GM12891 (cell line): ENCODE results near the gene SEMA3G.

ENCODE experiments used
- PAX5 ChIP-seq: IDR thresholded peaks from 2 replicates; pipeline ENCODE4 v1.6.1; 2011; ENCODE audit warnings: low read length, moderate library complexity, mild to moderate bottlenecking; ENCODE audit not compliant: insufficient read depth, severe bottlenecking
- POLR2A ChIP-seq: IDR thresholded peaks from 2 replicates; pipeline ENCODE4 v1.6.1; 2011; ENCODE audit warnings: low read depth, low read length, control low read depth
- POLR2AphosphoS5 ChIP-seq: IDR thresholded peaks from 2 replicates; pipeline ENCODE4 v1.6.1; 2011; ENCODE audit warnings: low read depth, low read length, control low read depth
- SPI1 ChIP-seq: IDR thresholded peaks from 2 replicates; pipeline ENCODE4 v1.6.1; 2011; ENCODE audit warnings: low read depth, low read length, control low read depth
- TAF1 ChIP-seq: IDR thresholded peaks from 2 replicates; pipeline ENCODE4 v1.6.1; 2011; ENCODE audit warnings: low read depth, low read length, control low read depth

DNA sequence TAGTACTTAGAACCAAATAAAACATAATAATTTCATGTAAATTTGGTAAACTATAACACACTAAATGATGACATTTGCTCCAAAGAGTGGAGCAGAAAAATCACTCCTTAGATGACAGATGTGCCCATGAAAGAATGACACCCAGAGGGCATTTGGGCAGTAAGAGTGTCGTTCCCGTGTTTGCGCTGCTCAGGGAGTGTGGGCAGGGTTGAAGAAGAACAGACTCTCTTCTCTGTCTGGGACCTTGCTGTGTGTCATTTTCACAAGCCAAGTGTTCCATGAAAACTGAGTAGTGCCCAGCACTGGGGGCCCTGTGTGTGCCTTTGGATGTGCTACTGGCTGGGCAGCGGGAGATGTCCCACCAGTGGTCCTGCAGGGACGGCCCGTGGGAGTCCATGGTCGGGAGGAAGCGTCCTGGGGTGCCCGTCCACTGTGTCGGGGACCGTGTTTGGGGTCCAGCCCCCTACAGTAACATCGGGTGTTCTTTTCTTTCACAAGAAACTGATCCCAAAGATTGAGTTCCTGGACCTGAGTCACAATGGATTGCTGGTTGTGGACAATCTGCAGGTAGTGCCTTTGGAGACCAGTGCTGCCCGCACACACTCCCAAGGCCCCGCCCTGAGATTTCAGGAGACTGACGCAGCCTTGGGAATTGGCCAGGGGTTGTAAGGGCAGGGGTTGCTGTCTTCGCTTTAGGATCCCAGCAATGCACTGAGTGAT, 32.3 kb upstream of the SEMA3G start:
- TF ChIP-seq POLR2A (no peak), TAF1 (no peak), POLR2AphosphoS5 (no peak), PAX5 (no peak), SPI1 (no peak)
